PC-9 (cell line): ENCODE data around the gene MYBPH. TPM values are rescaled to one million over a fixed set of nuclear protein-coding genes. Genes with fewer than 3 reads are reported as not detected.

Experiments used
- BruUV-seq: library from RNA; stranded (reverse); fragments of 400-500 nt; replicated peaks from 2 replicates; lab custom pipeline; 2021; lab: Mats Ljungman, UMichigan
- CTCF ChIA-PET: fragments of 300-600 bp; sonication (Branson Sonifier 250); formaldehyde crosslinking; loops from one replicate; lab custom pipeline; 2022; ENCODE audit warnings: antibody characterized with exemption; lab: Charles Lee
- POLR2A ChIA-PET: fragments of 300-600 bp; sonication (Branson Sonifier 250); formaldehyde crosslinking; loops from one replicate; lab custom pipeline; 2022; ENCODE audit warnings: antibody characterized with exemption; ENCODE audit not compliant: unreplicated experiment; lab: Charles Lee
- DNase-seq, 2 experiments: peaks; one replicate each; pipeline versions ENCODE4 v3.0.0 to v3.0.0-alpha.2; 2015 to 2022; ENCODE audit warnings: mixed read lengths in 1 of 2
- H2AFZ ChIP-seq: fragments of 200-600 bp; sonication (generic); 2 replicates; pipeline ENCODE4 v1.8.1; 2017; ENCODE audit warnings: antibody characterized with exemption
- H3F3A ChIP-seq: fragments of 200-600 bp; sonication (generic); 2 replicates; pipeline ENCODE4 v1.8.1; 2017; ENCODE audit warnings: antibody characterized with exemption, mild to moderate bottlenecking, low read depth; ENCODE audit not compliant: insufficient read depth
- H3K27ac ChIP-seq: fragments of 200-600 bp; sonication (generic); 2 replicates; pipeline ENCODE4 v1.6.1; 2016; ENCODE audit warnings: mixed run types
- H3K27me3 ChIP-seq: fragments of 200-600 bp; sonication (generic); 2 replicates; pipeline ENCODE4 v1.6.1; 2016; ENCODE audit warnings: low read depth, mixed run types; ENCODE audit not compliant: insufficient read depth
- H3K36me3 ChIP-seq: fragments of 200-600 bp; sonication (generic); 2 replicates; pipeline ENCODE4 v1.6.1; 2016; ENCODE audit warnings: low read depth, mixed run types
- H3K4me1 ChIP-seq: fragments of 200-600 bp; sonication (generic); replicated peaks from 2 replicates; pipeline ENCODE4 v1.6.1; 2016; ENCODE audit warnings: mixed run types; ENCODE audit not compliant: insufficient read depth
- H3K4me2 ChIP-seq: fragments of 200-600 bp; sonication (generic); 2 replicates; pipeline ENCODE4 v1.6.1; 2017; ENCODE audit warnings: mixed run types
- H3K4me3 ChIP-seq: fragments of 200-600 bp; sonication (generic); 2 replicates; pipeline ENCODE4 v1.6.1; 2016; ENCODE audit warnings: mixed run types
- H3K79me2 ChIP-seq: fragments of 200-600 bp; sonication (generic); 2 replicates; pipeline ENCODE4 v1.6.1; 2017; ENCODE audit warnings: low read depth, mixed run types
- H3K9me2 ChIP-seq: fragments of 200-600 bp; sonication (generic); 2 replicates; pipeline ENCODE4 v1.8.1; 2017; ENCODE audit warnings: mild to moderate bottlenecking; ENCODE audit not compliant: insufficient read depth
- H3K9me3 ChIP-seq: fragments of 200-600 bp; sonication (generic); 2 replicates; pipeline ENCODE4 v1.8.1; 2016; ENCODE audit warnings: low read depth; ENCODE audit not compliant: insufficient read depth
- H4K20me1 ChIP-seq: fragments of 200-600 bp; sonication (generic); 2 replicates; pipeline ENCODE4 v1.8.1; 2017; ENCODE audit not compliant: insufficient read depth
- EZH2 ChIP-seq: fragments of 200-600 bp; sonication (generic); IDR thresholded peaks from 2 replicates; pipeline ENCODE4 v1.8.0; 2017; ENCODE audit warnings: antibody characterized with exemption, low read depth
- intact Hi-C: fragments of 100-400 bp; cut with micrococcal nuclease; formaldehyde crosslinking; loops from one replicate; pipeline ENCODE4 v1.10.0; 2022; ENCODE audit not compliant: unreplicated experiment
- total RNA-seq: library from RNA; stranded (reverse); gene quantifications from 2 replicates; pipeline ENCODE4 v1.2.3, GENCODE V29; 2021
- TF ChIP-seq, protein P1 (sequence below): fragments of 200-600 bp; sonication (generic); conservative IDR thresholded peaks from 2 replicates; pipeline ENCODE4 v1.6.1; 2017; ENCODE audit warnings: mixed run types, antibody characterized with exemption, mild to moderate bottlenecking, moderate library complexity

Gene MYBPH
- total RNA-seq, 1 experiment from 2014 or later: not detected

- Histone ChIP-seq H3K4me2 (no peak overlapping the region), H3K36me3 (no peaks in the 10 kb centered on the region), H4K20me1 (no peaks in the 10 kb centered on the region), H3K4me1 (no peaks in the 10 kb centered on the region), H3K4me3 (no peak overlapping the region), H3K27ac (no peak overlapping the region), H3K27me3 (no peaks in the 10 kb centered on the region), H3K9me2 (no peaks in the 10 kb centered on the region), H3K79me2 (no peaks in the 10 kb centered on the region), H2AFZ (no peak overlapping the region), H3K9me3 (no peaks in the 10 kb centered on the region), H3F3A (no peaks in the 10 kb centered on the region)
- CTCF ChIA-PET: no interaction called here
- BruUV-seq: no TSS peak
- POLR2A ChIA-PET: no interaction called here
- TF ChIP-seq, protein P1, sequence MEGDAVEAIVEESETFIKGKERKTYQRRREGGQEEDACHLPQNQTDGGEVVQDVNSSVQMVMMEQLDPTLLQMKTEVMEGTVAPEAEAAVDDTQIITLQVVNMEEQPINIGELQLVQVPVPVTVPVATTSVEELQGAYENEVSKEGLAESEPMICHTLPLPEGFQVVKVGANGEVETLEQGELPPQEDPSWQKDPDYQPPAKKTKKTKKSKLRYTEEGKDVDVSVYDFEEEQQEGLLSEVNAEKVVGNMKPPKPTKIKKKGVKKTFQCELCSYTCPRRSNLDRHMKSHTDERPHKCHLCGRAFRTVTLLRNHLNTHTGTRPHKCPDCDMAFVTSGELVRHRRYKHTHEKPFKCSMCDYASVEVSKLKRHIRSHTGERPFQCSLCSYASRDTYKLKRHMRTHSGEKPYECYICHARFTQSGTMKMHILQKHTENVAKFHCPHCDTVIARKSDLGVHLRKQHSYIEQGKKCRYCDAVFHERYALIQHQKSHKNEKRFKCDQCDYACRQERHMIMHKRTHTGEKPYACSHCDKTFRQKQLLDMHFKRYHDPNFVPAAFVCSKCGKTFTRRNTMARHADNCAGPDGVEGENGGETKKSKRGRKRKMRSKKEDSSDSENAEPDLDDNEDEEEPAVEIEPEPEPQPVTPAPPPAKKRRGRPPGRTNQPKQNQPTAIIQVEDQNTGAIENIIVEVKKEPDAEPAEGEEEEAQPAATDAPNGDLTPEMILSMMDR: no peak
- no peak for TF ChIP-seq EZH2
- no peak for DNase-seq
- intact Hi-C loops: no loop called here
Measured at GRCh38 chr1:203189951-203190352, 14.3 kb upstream of the MYBPH start.

- Histone ChIP-seq H2AFZ (no peak overlapping the region), H3K4me1 (no peaks in the 10 kb centered on the region), H3K36me3 (no peaks in the 10 kb centered on the region), H3F3A (no peaks in the 10 kb centered on the region), H3K79me2 (no peaks in the 10 kb centered on the region), H3K9me2 (no peaks in the 10 kb centered on the region), H3K4me3 (no peak overlapping the region), H4K20me1 (no peaks in the 10 kb centered on the region), H3K4me2 (no peak overlapping the region), H3K9me3 (no peaks in the 10 kb centered on the region), H3K27me3 (no peaks in the 10 kb centered on the region), H3K27ac (no peak overlapping the region)
- no peak for DNase-seq
- ChIA-PET CTCF (no interaction called here), POLR2A (no interaction called here)
- no peak for TF ChIP-seq EZH2
- TF ChIP-seq, protein P1: no peak
- no TSS peak for BruUV-seq
- intact Hi-C loops: no loop called here
Measured at GRCh38 chr1:203188686-203189232, 13.1 kb upstream of the MYBPH start.

GRCh38 chr1:203187689-203188264, 12.2 kb upstream of the MYBPH start:
- Histone ChIP-seq H3K27me3 (no peaks in the 10 kb centered on the region), H3K9me2 (no peaks in the 10 kb centered on the region), H3K36me3 (no peaks in the 10 kb centered on the region), H3K4me3 (no peak overlapping the region), H3K4me2 (no peak overlapping the region), H3F3A (no peaks in the 10 kb centered on the region), H3K9me3 (no peaks in the 10 kb centered on the region), H3K27ac (no peak overlapping the region), H2AFZ (no peak overlapping the region), H4K20me1 (no peaks in the 10 kb centered on the region), H3K4me1 (no peaks in the 10 kb centered on the region), H3K79me2 (no peaks in the 10 kb centered on the region)
- ChIA-PET POLR2A (no interaction called here), CTCF (interaction anchor here (0.6 kb wide), 1 partner anchor 71 kb away, joined by 3 read pairs; no protein-coding TSS in a partner anchor)
- intact Hi-C loops: no loop called here
- TF ChIP-seq, protein P1: no peak
- no peak for TF ChIP-seq EZH2
- BruUV-seq: no TSS peak
- no peak for DNase-seq
